IPS DF 6.9 (cell line): ENCODE results near the gene PID1.

ENCODE experiments used
- DNase-seq: peaks from one replicate; pipeline ENCODE4 v3.0.0-alpha.2; 2013; ENCODE audit warnings: low read depth, low spot score
- H3K27ac ChIP-seq: one replicate; pipeline ENCODE4 v1.5.1; 2013; ENCODE audit warnings: low read length, control low read depth
- H3K27me3 ChIP-seq: 2 replicates; pipeline ENCODE4 v1.6.1; 2013; ENCODE audit warnings: mild to moderate bottlenecking, low read length; ENCODE audit not compliant: control insufficient read depth, insufficient read depth
- H3K36me3 ChIP-seq: 2 replicates; pipeline ENCODE4 v1.6.1; 2013; ENCODE audit warnings: low read length; ENCODE audit not compliant: control insufficient read depth, insufficient read depth
- H3K4me1 ChIP-seq: 2 replicates; pipeline ENCODE4 v1.6.1; 2013; ENCODE audit warnings: low read length; ENCODE audit not compliant: control insufficient read depth, insufficient read depth
- H3K4me3 ChIP-seq: 2 replicates; pipeline ENCODE4 v1.5.1; 2013; ENCODE audit warnings: mild to moderate bottlenecking, low read length
- H3K9me3 ChIP-seq: 2 replicates; pipeline ENCODE4 v1.6.1; 2013; ENCODE audit warnings: low read length, inconsistent platforms; ENCODE audit not compliant: control insufficient read depth, insufficient read depth
- WGBS: extraction: QIAGEN DNeasy Blood & Tissue Kit; methylation state at CpG from one replicate; pipeline ENCODE4 v1.1.7; 2013; ENCODE audit warnings: mixed read lengths, missing lambda C conversion rate; ENCODE audit not compliant: insufficient read length, insufficient coverage; 5-methylcytosine and 5-hydroxymethylcytosine counted together

The PID1 gene

GRCh38 chr2:229240984-229241491 is 30.0 kb downstream of the PID1 start:
- Histone ChIP-seq H3K36me3 (no peaks in the 10 kb centered on the region), H3K27me3 (no peaks in the 10 kb centered on the region), H3K9me3 (no peaks in the 10 kb centered on the region), H3K4me1 (peaks cover 3% of the 10 kb centered on the region; the same call in 1 of the 2 replicates), H3K27ac (no peak overlapping the region), H3K4me3 (no peak overlapping the region)
- no peak for DNase-seq

GRCh38 chr2:229239021-229239420 is 32.1 kb downstream of the PID1 start:
- WGBS: no CpG with 5 or more reads among the region's 2 CpGs
- H3K36me3 ChIP-seq: no peaks in the 10 kb centered on the region
- H3K4me3 ChIP-seq: no peak overlapping the region
- no peaks in the 10 kb centered on the region for H3K27me3 ChIP-seq
- no peaks in the 10 kb centered on the region for H3K4me1 ChIP-seq
- no peaks in the 10 kb centered on the region for H3K9me3 ChIP-seq
- no peak for DNase-seq
- H3K27ac ChIP-seq: no peak overlapping the region

- H3K9me3 ChIP-seq: no peaks in the 10 kb centered on the region
- H3K27me3 ChIP-seq: no peaks in the 10 kb centered on the region
- no peaks in the 10 kb centered on the region for H3K4me1 ChIP-seq
- H3K27ac ChIP-seq: no peak overlapping the region
- H3K36me3 ChIP-seq: no peaks in the 10 kb centered on the region
- H3K4me3 ChIP-seq: no peak overlapping the region
- no peak for DNase-seq
- no CpG with 5 or more reads among the region's 2 CpGs for WGBS
Measured at GRCh38 chr2:229237270-229237669, 33.8 kb downstream of the PID1 start.

GRCh38 chr2:229235131-229235914 is 35.8 kb downstream of the PID1 start:
- no peaks in the 10 kb centered on the region for H3K27me3 ChIP-seq
- no peaks in the 10 kb centered on the region for H3K36me3 ChIP-seq
- no peaks in the 10 kb centered on the region for H3K4me1 ChIP-seq
- no peaks in the 10 kb centered on the region for H3K9me3 ChIP-seq
- H3K4me3 ChIP-seq: no peak overlapping the region
- no peak for DNase-seq
- no CpG with 5 or more reads among the region's 9 CpGs for WGBS
- no peak overlapping the region for H3K27ac ChIP-seq

- H3K4me1 ChIP-seq: no peaks in the 10 kb centered on the region
- H3K9me3 ChIP-seq: no peaks in the 10 kb centered on the region
- no peaks in the 10 kb centered on the region for H3K27me3 ChIP-seq
- H3K4me3 ChIP-seq: no peak overlapping the region
- H3K27ac ChIP-seq: no peak overlapping the region
- no CpG with 5 or more reads among the region's 7 CpGs for WGBS
- H3K36me3 ChIP-seq: no peaks in the 10 kb centered on the region
- DNase-seq: no peak
Measured at GRCh38 chr2:229231885-229232284, 39.2 kb downstream of the PID1 start.

GRCh38 chr2:229231328-229231868 is 39.7 kb downstream of the PID1 start:
- Histone ChIP-seq H3K9me3 (no peaks in the 10 kb centered on the region), H3K36me3 (no peaks in the 10 kb centered on the region), H3K27me3 (no peaks in the 10 kb centered on the region), H3K4me3 (no peak overlapping the region), H3K27ac (no peak overlapping the region), H3K4me1 (no peaks in the 10 kb centered on the region)
- no peak for DNase-seq
- WGBS: no CpG with 5 or more reads among the region's 3 CpGs

GRCh38 chr2:229230911-229231310 is 40.2 kb downstream of the PID1 start:
- Histone ChIP-seq H3K4me3 (no peak overlapping the region), H3K27me3 (no peaks in the 10 kb centered on the region), H3K9me3 (no peaks in the 10 kb centered on the region), H3K4me1 (no peaks in the 10 kb centered on the region), H3K36me3 (no peaks in the 10 kb centered on the region), H3K27ac (no peak overlapping the region)
- no peak for DNase-seq
- no CpG with 5 or more reads among the region's 4 CpGs for WGBS

- no peaks in the 10 kb centered on the region for H3K4me1 ChIP-seq
- H3K27ac ChIP-seq: no peak overlapping the region
- H3K9me3 ChIP-seq: no peaks in the 10 kb centered on the region
- no peaks in the 10 kb centered on the region for H3K36me3 ChIP-seq
- DNase-seq: no peak
- H3K27me3 ChIP-seq: no peaks in the 10 kb centered on the region
- no CpG with 5 or more reads among the region's 2 CpGs for WGBS
- no peak overlapping the region for H3K4me3 ChIP-seq
Measured at GRCh38 chr2:229230256-229230655, 40.8 kb downstream of the PID1 start.

GRCh38 chr2:229226382-229226781 is 44.7 kb downstream of the PID1 start:
- Histone ChIP-seq H3K36me3 (no peaks in the 10 kb centered on the region), H3K9me3 (no peaks in the 10 kb centered on the region), H3K27ac (no peak overlapping the region), H3K4me3 (no peak overlapping the region), H3K4me1 (no peaks in the 10 kb centered on the region), H3K27me3 (no peaks in the 10 kb centered on the region)
- no CpG with 5 or more reads among the region's 2 CpGs for WGBS
- no peak for DNase-seq

GRCh38 chr2:229223107-229223506 is 48.0 kb downstream of the PID1 start:
- no CpG with 5 or more reads among the region's 1 CpG for whole genome bisulfite sequencing
- Histone ChIP-seq H3K4me3 (no peak overlapping the region), H3K36me3 (no peaks in the 10 kb centered on the region), H3K27me3 (no peaks in the 10 kb centered on the region), H3K9me3 (no peaks in the 10 kb centered on the region), H3K27ac (no peak overlapping the region), H3K4me1 (no peaks in the 10 kb centered on the region)
- no peak for DNase-seq

- H3K4me1 ChIP-seq: no peaks in the 10 kb centered on the region
Measured at GRCh38 chr2:229221641-229222040, 49.4 kb downstream of the PID1 start.

More at GRCh38 chr2:229221641-229222040, 49.4 kb downstream of the PID1 start:
- H3K36me3 ChIP-seq: no peaks in the 10 kb centered on the region
- no peak overlapping the region for H3K27ac ChIP-seq
- no peak for DNase-seq
- H3K4me3 ChIP-seq: no peak overlapping the region
- no peaks in the 10 kb centered on the region for H3K27me3 ChIP-seq
- no CpG with 5 or more reads among the region's 3 CpGs for WGBS
- no peaks in the 10 kb centered on the region for H3K9me3 ChIP-seq
